Body of pancreas (tissue), 4 donors: ENCODE measurements around the gene SIM2.

Experiments used
- CTCF ChIP-seq, 7 experiments: fragments of 450-650 bp in 4 of 7; fragments of 200-600 bp in 3 of 7; sonication (generic) in 3 of 7; IDR thresholded peaks; one replicate each; pipeline ENCODE4 v1.5.1; 2016 to 2019; ENCODE audit warnings: antibody characterized with exemption in 7 of 7
- POLR2A ChIP-seq, 3 donors: fragments of 450-650 bp; IDR thresholded peaks; one replicate each; pipeline ENCODE4 v1.6.1; 2016; ENCODE audit warnings: antibody characterized with exemption in 3 of 3, mild to moderate bottlenecking in 2 of 3

DNA sequence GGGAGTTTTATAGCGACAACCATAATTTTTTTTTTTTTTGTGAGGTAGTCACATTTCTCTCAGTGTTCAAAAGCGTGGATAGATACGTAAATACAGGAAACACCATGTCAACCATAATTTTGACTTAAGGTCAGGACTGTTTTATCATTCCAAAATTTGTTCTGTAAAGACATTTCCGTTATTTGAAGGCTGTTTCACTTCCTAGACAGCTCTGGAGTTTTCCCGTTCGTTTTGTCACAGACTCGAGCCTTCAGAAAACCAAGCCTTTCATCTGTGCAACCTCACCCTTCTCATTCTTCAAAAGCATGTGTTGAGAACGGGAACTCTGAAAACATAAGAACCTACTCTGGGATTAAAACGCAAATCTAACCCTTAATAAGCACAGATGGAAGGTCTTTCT is 17.9 kb downstream of the SIM2 start:
- no peak for TF ChIP-seq CTCF (IDR thresholded peaks at IDR 0.05)
- no peak for TF ChIP-seq POLR2A (IDR thresholded peaks at IDR 0.05)
